ENCODE measurements around the gene MMAB. TPM values are rescaled to one million over a fixed set of nuclear protein-coding genes. Genes with fewer than 3 reads are reported as not detected.

The MMAB gene
- total RNA-seq, 1 experiment from 2014 or later, result 34.9 TPM

GRCh38 chr12:109621211-109621694 is 47.9 kb upstream of the MMAB start:
- Histone ChIP-seq H3K79me2 (ENCODE audit: insufficient read depth, low read length) (no peaks in the 10 kb centered on the region), H3K9ac (ENCODE audit: low read length) (no peak overlapping the region), H3K27ac (ENCODE audit: low read depth, low read length) (no peak overlapping the region), H4K20me1 (ENCODE audit: insufficient read depth) (no peaks in the 10 kb centered on the region), H3K4me3 (replicated peaks in 1 of 2; ENCODE audit: low read depth in 1 of 2, low read length in 2 of 2) (no peak overlapping the region), H3K4me1 (ENCODE audit: control insufficient read depth in 1 of 2, insufficient read depth in 2 of 2, low read length in 2 of 2) (peaks cover 2 to 13% of the 10 kb centered on the region in 2 experiments; a peak in 2 of 4 replicates), H2AFZ (ENCODE audit: low read depth, low read length, poor library complexity, severe bottlenecking) (no peak overlapping the region), H3K9me3 (ENCODE audit: control insufficient read depth in 1 of 2, insufficient read depth in 1 of 2, low read depth in 1 of 2, low read length in 2 of 2) (no peaks in the 10 kb centered on the region), H3K4me2 (ENCODE audit: low read length) (no peak overlapping the region), H3K9me2 (ENCODE audit: insufficient read depth) (no peaks in the 10 kb centered on the region), H3K27me3 (ENCODE audit: insufficient read depth, low read length) (peaks cover 24% of the 10 kb centered on the region; the same call in 1 of the 2 replicates), H3K36me3 (ENCODE audit: control insufficient read depth in 1 of 2, insufficient read depth in 2 of 2, low read length in 2 of 2) (no peaks in the 10 kb centered on the region)
- no peak for ATAC-seq
- intact Hi-C loops (cut with micrococcal nuclease), result no loop called here
- DNase-seq (ENCODE audit: low read depth, low spot score), result no peak
- ChIA-PET RAD21 (ENCODE audit: low non-redundant PET in 1 of 2, low total read pairs in 2 of 2, uncharacterized antibody in 2 of 2, unreplicated experiment in 2 of 2) (no interaction called here), CTCF (interaction anchor here (2.3 kb wide), 1 partner anchor 24 kb away, joined by 6 read pairs; no protein-coding TSS in a partner anchor), POLR2A (no interaction called here)
- no peak for TF ChIP-seq ZBTB33 (IDR thresholded peaks at IDR 0.05; ENCODE audit: extremely low read depth, insufficient replicate concordance, low read length)
- TF ChIP-seq ZNF274 (IDR thresholded peaks at IDR 0.05; ENCODE audit: low read depth, low read length), result no peak
- TF ChIP-seq SP1 (IDR thresholded peaks at IDR 0.05; ENCODE audit: low read depth), result no peak
- no peak for TF ChIP-seq EGR1 (IDR thresholded peaks at IDR 0.05; ENCODE audit: low read depth)
- BruUV-seq (replicated peaks), result no TSS peak

- Histone ChIP-seq H3K4me1 (ENCODE audit: control insufficient read depth in 1 of 2, insufficient read depth in 2 of 2, low read length in 2 of 2) (no peaks in the 10 kb centered on the region), H3K27ac (ENCODE audit: low read depth, low read length) (no peak overlapping the region), H3K9me2 (ENCODE audit: insufficient read depth) (no peaks in the 10 kb centered on the region), H3K4me2 (ENCODE audit: low read length) (no peak overlapping the region), H4K20me1 (ENCODE audit: insufficient read depth) (no peaks in the 10 kb centered on the region), H3K9ac (ENCODE audit: low read length) (no peak overlapping the region), H3K36me3 (ENCODE audit: control insufficient read depth in 1 of 2, insufficient read depth in 2 of 2, low read length in 2 of 2) (no peaks in the 10 kb centered on the region), H3K9me3 (ENCODE audit: control insufficient read depth in 1 of 2, insufficient read depth in 1 of 2, low read depth in 1 of 2, low read length in 2 of 2) (no peaks in the 10 kb centered on the region), H3K27me3 (ENCODE audit: insufficient read depth, low read length) (peaks cover 32% of the 10 kb centered on the region; the same call in 1 of the 2 replicates), H3K79me2 (ENCODE audit: insufficient read depth, low read length) (no peaks in the 10 kb centered on the region), H3K4me3 (replicated peaks in 1 of 2; ENCODE audit: low read depth in 1 of 2, low read length in 2 of 2) (no peak overlapping the region), H2AFZ (ENCODE audit: low read depth, low read length, poor library complexity, severe bottlenecking) (no peak overlapping the region)
- intact Hi-C loops (cut with micrococcal nuclease), result no loop called here
- no TSS peak for BruUV-seq (replicated peaks)
- RAD21 ChIA-PET (ENCODE audit: low non-redundant PET in 1 of 2, low total read pairs in 2 of 2, uncharacterized antibody in 2 of 2, unreplicated experiment in 2 of 2), result no interaction called here
- POLR2A ChIA-PET, result no interaction called here
- DNase-seq (ENCODE audit: low read depth, low spot score) (no peak), ATAC-seq (no peak)
- CTCF ChIA-PET, result no interaction called here
- TF ChIP-seq CEBPB (IDR thresholded peaks at IDR 0.05; ENCODE audit: low read depth), result no peak
- TF ChIP-seq EZH2 (IDR thresholded peaks at IDR 0.05), result no peak
Observed at GRCh38 chr12:109619002-109619604, 45.8 kb upstream of the MMAB start.
